HG03280 (cell line): ENCODE measurements around the gene TTC7B.

Source experiments
- ATAC-seq: cut with Tn5 transposase; IDR thresholded peaks from one replicate; pipeline ENCODE4 v1.9.1; 2021; ENCODE audit warnings: mild to moderate bottlenecking, moderate library complexity; ENCODE audit not compliant: unreplicated experiment

The TTC7B gene

GRCh38 chr14:90569201-90569600, 247.0 kb downstream of the TTC7B start:
- ATAC-seq: no peak

- ATAC-seq: no peak
These were observed 247.8 kb downstream of the TTC7B start for GRCh38 chr14:90568405-90568804.

GRCh38 chr14:90567991-90568390, 248.2 kb downstream of the TTC7B start:
- ATAC-seq: no peak

- ATAC-seq: no peak
These were observed 249.0 kb downstream of the TTC7B start for GRCh38 chr14:90567191-90567590.

- ATAC-seq: no peak
These were observed 249.7 kb downstream of the TTC7B start for GRCh38 chr14:90566481-90566880.

- no peak for ATAC-seq
These were observed 251.7 kb downstream of the TTC7B start for GRCh38 chr14:90564496-90564895.

GRCh38 chr14:90562652-90563051, 253.6 kb downstream of the TTC7B start:
- ATAC-seq: no peak

GRCh38 chr14:90561920-90562319, 254.3 kb downstream of the TTC7B start:
- no peak for ATAC-seq

- no peak for ATAC-seq
These were observed 255.2 kb downstream of the TTC7B start for GRCh38 chr14:90560991-90561390.

GRCh38 chr14:90560558-90560957, 255.7 kb downstream of the TTC7B start:
- ATAC-seq: no peak

GRCh38 chr14:90559811-90560492, 256.3 kb downstream of the TTC7B start:
- ATAC-seq: no peak

- no peak for ATAC-seq
These were observed 257.1 kb downstream of the TTC7B start for GRCh38 chr14:90558983-90559590.

GRCh38 chr14:90558041-90558982, 257.9 kb downstream of the TTC7B start:
- no peak for ATAC-seq

- no peak for ATAC-seq
These were observed 258.7 kb downstream of the TTC7B start for GRCh38 chr14:90557516-90557915.

GRCh38 chr14:90556666-90557450, 259.4 kb downstream of the TTC7B start:
- ATAC-seq: no peak

GRCh38 chr14:90556012-90556477, 260.2 kb downstream of the TTC7B start:
- no peak for ATAC-seq

- ATAC-seq: no peak
These were observed 260.9 kb downstream of the TTC7B start for GRCh38 chr14:90555126-90556011.

- no peak for ATAC-seq
These were observed 261.9 kb downstream of the TTC7B start for GRCh38 chr14:90554341-90554740.

GRCh38 chr14:90553921-90554336, 262.3 kb downstream of the TTC7B start:
- no peak for ATAC-seq
